MM.1S (cell line): ENCODE results near the gene VAV2.

Source experiments
- DNase-seq: peaks from one replicate; pipeline ENCODE4 v3.0.0-alpha.2; 2015
- H2AFZ ChIP-seq: fragments of 300-600 bp; sonication (generic); 2 replicates; pipeline ENCODE4 v1.6.0; 2016; ENCODE audit warnings: antibody characterized with exemption, low read length
- H3F3A ChIP-seq: fragments of 300-600 bp; sonication (generic); 2 replicates; pipeline ENCODE4 v1.6.1; 2016; ENCODE audit warnings: mild to moderate bottlenecking, antibody characterized with exemption, low read length, moderate library complexity, mixed read lengths; ENCODE audit not compliant: insufficient read depth
- H3K27ac ChIP-seq: fragments of 300-600 bp; sonication (generic); 2 replicates; pipeline ENCODE4 v1.5.1; 2016; ENCODE audit warnings: mild to moderate bottlenecking, low read length
- H3K27me3 ChIP-seq: fragments of 300-600 bp; sonication (generic); replicated peaks from 2 replicates; pipeline ENCODE4 v1.6.0; 2016; ENCODE audit warnings: low read length; ENCODE audit not compliant: insufficient read depth
- H3K36me3 ChIP-seq: fragments of 300-600 bp; sonication (generic); replicated peaks from 2 replicates; pipeline ENCODE4 v1.6.1; 2016; ENCODE audit warnings: mild to moderate bottlenecking, low read length, mixed read lengths; ENCODE audit not compliant: insufficient read depth
- H3K4me1 ChIP-seq: fragments of 300-600 bp; sonication (generic); 2 replicates; pipeline ENCODE4 v1.6.1; 2016; ENCODE audit warnings: low read length, mixed read lengths
- H3K4me2 ChIP-seq: fragments of 300-600 bp; sonication (generic); 2 replicates; pipeline ENCODE4 v1.6.0; 2016; ENCODE audit warnings: low read depth, low read length
- H3K4me3 ChIP-seq: fragments of 300-600 bp; sonication (generic); 2 replicates; pipeline ENCODE4 v1.5.1; 2016; ENCODE audit warnings: low read length, mixed read lengths
- H3K79me2 ChIP-seq: fragments of 300-600 bp; sonication (generic); 2 replicates; pipeline ENCODE4 v1.6.1; 2016; ENCODE audit warnings: mixed run types, low read length, mixed read lengths
- H3K9ac ChIP-seq: fragments of 300-600 bp; sonication (generic); 2 replicates; pipeline ENCODE4 v1.6.1; 2016; ENCODE audit warnings: low read length, mixed read lengths
- H3K9me2 ChIP-seq: fragments of 300-600 bp; sonication (generic); replicated peaks from 2 replicates; pipeline ENCODE4 v1.6.1; 2016; ENCODE audit warnings: mild to moderate bottlenecking, low read length, mixed read lengths; ENCODE audit not compliant: insufficient read depth
- H3K9me3 ChIP-seq: fragments of 300-600 bp; sonication (generic); replicated peaks from 2 replicates; pipeline ENCODE4 v1.6.1; 2016; ENCODE audit warnings: mild to moderate bottlenecking, low read length, mixed read lengths; ENCODE audit not compliant: insufficient read depth
- H4K20me1 ChIP-seq: fragments of 300-600 bp; sonication (generic); 2 replicates; pipeline ENCODE4 v1.6.1; 2016; ENCODE audit warnings: mild to moderate bottlenecking, low read length, moderate library complexity, mixed read lengths; ENCODE audit not compliant: insufficient read depth
- CTCF ChIP-seq: fragments of 300-600 bp; sonication (generic); IDR thresholded peaks from 2 replicates; pipeline ENCODE4 v1.5.1; 2016; ENCODE audit warnings: antibody characterized with exemption, low read length, mixed read lengths
- EZH2 ChIP-seq: fragments of 300-600 bp; sonication (generic); optimal IDR thresholded peaks from 2 replicates; pipeline ENCODE3; 2017; ENCODE audit warnings: low read depth, mild to moderate bottlenecking, antibody characterized with exemption, low read length, mixed read lengths
- EZH2phosphoT487 ChIP-seq: fragments of 300-600 bp; sonication (generic); IDR thresholded peaks from 2 replicates; pipeline ENCODE4 v1.6.1; 2018; ENCODE audit warnings: antibody characterized with exemption, low read length

The VAV2 gene

GRCh38 chr9:133884907-133885744, 107.0 kb downstream of the VAV2 start:
- H3K4me1 ChIP-seq, result no peaks in the 10 kb centered on the region

GRCh38 chr9:133882849-133883755, 109.0 kb downstream of the VAV2 start:
- Histone ChIP-seq H3K4me2 (no peak overlapping the region), H3K36me3 (no peaks in the 10 kb centered on the region), H4K20me1 (no peaks in the 10 kb centered on the region), H2AFZ (no peak overlapping the region), H3K79me2 (no peaks in the 10 kb centered on the region), H3K9me3 (no peaks in the 10 kb centered on the region), H3K27ac (no peak overlapping the region), H3F3A (no peaks in the 10 kb centered on the region), H3K27me3 (peaks cover 69% of the 10 kb centered on the region), H3K4me1 (no peaks in the 10 kb centered on the region), H3K9me2 (no peaks in the 10 kb centered on the region), H3K9ac (no peak overlapping the region), H3K4me3 (no peak overlapping the region)
- no peak for DNase-seq
- TF ChIP-seq EZH2, result no peak
- no peak for TF ChIP-seq CTCF
- TF ChIP-seq EZH2phosphoT487, result no peak

More at GRCh38 chr9:133884907-133885744, 107.0 kb downstream of the VAV2 start:
- no peak overlapping the region for H3K27ac ChIP-seq
- H3K27me3 ChIP-seq, result peaks cover 62% of the 10 kb centered on the region
- H3K36me3 ChIP-seq, result no peaks in the 10 kb centered on the region
- H3F3A ChIP-seq, result no peaks in the 10 kb centered on the region
- no peak overlapping the region for H3K4me3 ChIP-seq
- H3K79me2 ChIP-seq, result no peaks in the 10 kb centered on the region
- H4K20me1 ChIP-seq, result no peaks in the 10 kb centered on the region
- H3K9me2 ChIP-seq, result no peaks in the 10 kb centered on the region
- no peak for DNase-seq
- TF ChIP-seq EZH2phosphoT487 (no peak), CTCF (no peak), EZH2 (no peak)
- H2AFZ ChIP-seq, result no peak overlapping the region
- H3K9me3 ChIP-seq, result no peaks in the 10 kb centered on the region
- no peak overlapping the region for H3K4me2 ChIP-seq
- H3K9ac ChIP-seq, result no peak overlapping the region

- Histone ChIP-seq H3K9ac (no peak overlapping the region), H3K79me2 (no peaks in the 10 kb centered on the region), H3K4me2 (no peak overlapping the region), H3K27me3 (peaks cover 80% of the 10 kb centered on the region), H3K36me3 (no peaks in the 10 kb centered on the region), H2AFZ (no peak overlapping the region), H3K4me3 (no peak overlapping the region), H3K9me3 (no peaks in the 10 kb centered on the region), H3F3A (no peaks in the 10 kb centered on the region), H3K9me2 (no peaks in the 10 kb centered on the region), H3K27ac (no peak overlapping the region), H3K4me1 (no peaks in the 10 kb centered on the region), H4K20me1 (no peaks in the 10 kb centered on the region)
- no peak for DNase-seq
- TF ChIP-seq CTCF, result no peak
- TF ChIP-seq EZH2, result no peak
- TF ChIP-seq EZH2phosphoT487, result no peak
Observed at GRCh38 chr9:133881671-133882381, 110.3 kb downstream of the VAV2 start.
